ENCODE results near the gene KRT13.

GRCh38 chr17:41453066-41453465 is 52.3 kb downstream of the KRT13 start:
- no peak for TF ChIP-seq CTCF (IDR thresholded peaks at IDR 0.05; ENCODE audit: low read depth, low read length, poor library complexity, severe bottlenecking)
- TF ChIP-seq EZH2phosphoT487 (IDR thresholded peaks at IDR 0.05; ENCODE audit: borderline replicate concordance, low read length) = no peak

All from DOHH2 (cell line).